GM19023 (cell line): ENCODE data around the gene CCDC158.
"Not testable (repeated sequence)": the region's sequence is repeated elsewhere in the genome, so short reads cannot be mapped to it uniquely, and the experiment has no call there.

Experiments
- ATAC-seq: cut with Tn5 transposase; IDR thresholded peaks from one replicate; pipeline ENCODE4 v1.9.1; 2021; ENCODE audit warnings: mild to moderate bottlenecking, moderate library complexity; ENCODE audit not compliant: unreplicated experiment

The CCDC158 gene

DNA sequence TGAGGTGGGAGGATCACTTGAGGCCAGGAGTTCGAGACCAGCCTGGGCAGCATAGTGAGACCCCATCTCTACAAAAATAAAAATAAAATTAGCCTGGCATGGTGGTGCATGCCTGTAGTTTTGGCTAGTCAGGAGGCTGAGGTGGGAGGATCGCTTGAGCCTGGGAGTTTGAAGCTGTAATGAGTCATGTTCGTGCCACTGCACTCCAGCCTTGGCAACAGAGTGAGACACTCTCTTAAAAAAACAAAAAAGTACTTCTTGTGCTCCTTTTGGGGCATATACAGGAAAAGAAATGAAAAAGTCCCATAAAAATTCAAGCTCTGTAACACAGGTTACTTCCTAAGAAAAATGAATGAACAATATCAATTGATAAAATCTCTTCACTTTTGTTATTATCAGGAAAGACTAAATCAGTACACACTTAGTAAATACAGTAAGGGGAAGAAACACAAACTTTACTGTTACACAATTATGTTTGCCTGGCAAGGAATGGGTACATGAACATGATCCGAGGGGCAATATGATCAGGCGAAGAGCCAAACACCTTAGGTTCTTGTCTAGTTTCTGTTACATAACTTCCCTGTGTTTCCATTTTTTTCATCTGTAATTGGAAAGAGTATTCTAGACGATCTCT lies 46.9 kb downstream of the CCDC158 start:
- no peak for ATAC-seq

DNA sequence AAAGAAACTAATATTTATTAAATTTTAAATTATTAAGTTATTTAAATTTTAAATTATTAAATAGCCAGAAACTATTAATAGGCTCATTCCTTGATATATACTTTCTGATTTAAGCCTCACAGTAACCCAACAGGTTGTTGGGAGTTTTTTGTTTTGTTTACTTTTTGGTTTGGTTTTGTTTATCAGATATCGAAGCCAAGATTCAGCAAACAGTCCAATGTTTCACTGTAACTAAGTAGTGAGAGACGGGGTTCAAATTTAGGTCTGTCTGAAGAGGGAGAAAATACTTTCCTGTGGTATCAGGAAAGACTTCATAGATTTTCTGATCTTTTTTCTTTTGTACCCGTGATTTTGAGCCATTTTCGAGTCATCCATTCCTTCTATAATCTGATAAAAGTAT lies 54.2 kb downstream of the CCDC158 start:
- ATAC-seq: no peak

DNA sequence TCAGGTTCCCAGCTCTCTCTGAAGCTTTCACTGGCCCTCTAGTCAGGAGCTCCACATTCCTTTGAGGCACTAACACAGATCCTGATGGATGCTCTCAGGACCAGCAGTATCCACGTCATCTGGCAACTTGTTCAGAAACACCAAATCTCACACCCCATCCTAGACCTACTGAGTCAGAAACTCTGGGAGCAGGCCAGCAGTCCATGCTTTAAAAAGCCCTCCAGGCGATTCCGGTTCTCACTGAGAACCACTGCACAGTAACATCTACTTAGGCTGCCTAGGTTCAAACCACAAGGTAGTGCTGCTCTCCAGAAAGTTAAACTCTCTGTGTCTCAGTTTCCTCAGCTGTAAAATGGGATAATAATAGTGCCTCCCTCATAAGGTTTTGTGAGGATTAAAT lies 55.3 kb downstream of the CCDC158 start:
- ATAC-seq: no peak

DNA sequence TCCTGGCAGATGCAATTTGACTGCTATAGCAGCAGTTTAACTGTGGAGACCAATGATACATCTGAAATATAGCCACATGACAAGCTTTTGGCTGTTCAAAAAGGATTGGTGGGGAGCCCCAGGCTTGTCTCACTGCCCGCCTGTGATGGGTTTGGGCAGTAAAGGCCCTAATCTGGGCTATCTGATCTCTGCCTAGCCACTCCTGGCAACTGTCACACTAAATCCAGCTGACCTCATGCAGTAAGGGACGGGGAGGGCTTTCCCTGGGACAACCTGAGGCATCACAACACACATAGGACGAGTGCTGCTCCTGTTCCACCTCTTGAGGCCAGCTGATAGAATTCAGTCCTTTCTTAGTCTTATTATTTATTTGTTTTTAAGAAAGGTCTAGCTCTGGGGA lies 56.2 kb downstream of the CCDC158 start:
- no peak for ATAC-seq

DNA sequence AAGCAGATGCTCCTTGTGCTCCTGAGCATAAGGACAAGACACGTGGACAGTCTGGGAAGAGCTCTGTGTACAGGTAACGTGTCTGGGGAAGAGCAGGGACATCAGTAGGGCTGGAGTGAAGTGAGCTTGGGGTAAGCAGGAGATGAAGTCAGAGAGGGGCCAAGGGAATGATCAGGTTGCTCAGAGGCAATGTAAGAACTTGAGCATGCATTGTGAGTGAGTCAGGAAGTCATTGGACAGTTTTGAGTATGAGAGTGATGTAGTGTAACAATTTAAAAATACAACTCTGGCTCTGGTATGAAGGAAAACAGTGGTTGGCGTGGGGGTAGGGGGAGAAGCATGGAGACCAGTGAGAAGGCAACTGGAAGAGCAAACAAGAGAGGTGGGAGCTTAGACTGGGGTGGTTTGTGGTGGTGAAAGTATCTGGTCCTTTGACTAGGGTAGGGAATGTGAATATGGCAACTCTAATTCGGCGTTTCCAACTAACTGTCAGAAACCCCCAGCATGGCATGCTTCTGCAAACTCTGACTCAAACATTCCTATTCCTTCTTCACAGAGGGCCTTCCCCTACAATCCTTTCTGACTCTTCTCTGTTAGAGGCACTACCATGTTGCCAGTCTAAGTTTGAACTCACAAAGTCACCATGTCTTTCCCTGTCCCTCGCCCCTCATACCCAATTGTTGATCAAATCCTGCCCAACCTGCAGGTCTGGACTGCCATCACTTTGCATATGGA lies 57.2 kb downstream of the CCDC158 start:
- no peak for ATAC-seq

DNA sequence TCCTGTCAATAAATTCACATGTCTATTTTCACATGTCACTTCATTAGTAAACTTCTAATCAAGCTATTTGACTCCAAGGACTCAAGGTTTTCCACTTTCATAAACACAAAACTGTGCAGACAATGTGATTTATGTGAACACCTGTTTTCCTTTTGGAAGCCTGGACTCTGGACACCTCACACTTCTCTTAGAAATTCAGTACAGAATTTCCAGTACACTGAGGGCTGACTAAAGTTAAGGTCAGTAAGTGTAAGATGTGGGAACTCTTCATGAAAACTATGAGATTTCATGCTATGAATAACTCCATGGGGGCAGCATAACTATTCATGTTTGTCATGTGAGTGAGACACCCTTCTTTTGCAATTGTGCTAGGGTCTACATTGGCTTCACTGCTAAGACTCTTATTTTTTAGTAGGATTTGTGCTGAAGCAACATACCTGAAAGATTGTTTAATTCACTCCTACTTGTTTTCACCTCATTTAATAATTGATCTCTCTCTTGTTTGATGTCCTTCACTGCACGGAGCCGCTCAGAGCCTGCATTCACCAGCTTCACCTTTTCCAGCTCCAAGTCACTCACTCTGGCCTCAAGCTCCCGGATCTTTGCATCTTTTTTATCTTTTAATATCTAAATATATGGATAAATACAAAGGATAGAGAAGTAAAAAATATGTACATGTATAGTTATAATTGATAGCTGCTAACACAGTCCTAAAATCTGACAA lies 59.1 kb downstream of the CCDC158 start:
- no peak for ATAC-seq

DNA sequence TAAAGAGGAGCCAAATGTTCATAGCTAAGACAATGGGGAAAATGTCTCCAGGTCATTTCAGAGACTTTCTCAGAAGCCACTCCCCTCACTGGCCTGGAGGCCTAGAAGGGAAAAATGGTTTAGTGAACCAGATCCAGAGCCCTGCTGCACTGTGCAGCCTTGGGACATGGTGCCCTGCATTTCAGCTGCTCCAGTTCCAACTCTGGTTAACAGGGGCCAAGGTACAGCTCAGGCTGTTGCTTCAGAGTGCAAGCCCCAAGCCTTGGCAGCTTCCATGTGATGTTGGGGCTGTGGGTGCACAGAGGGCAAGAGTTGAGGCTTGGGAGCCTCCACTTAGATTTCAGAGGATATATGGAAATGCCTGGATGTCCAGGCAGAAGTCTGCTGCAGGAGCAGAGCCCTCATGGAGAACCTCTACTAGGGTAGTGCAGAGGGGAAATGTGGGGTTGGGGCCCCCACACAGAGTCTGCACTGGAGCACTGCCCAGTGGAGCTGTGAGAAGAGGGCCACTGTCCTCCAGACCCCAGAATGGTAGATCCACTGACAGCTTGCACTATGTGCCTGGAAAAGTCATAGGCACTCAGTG lies 61.0 kb downstream of the CCDC158 start:
- not testable (repeated sequence) for ATAC-seq

DNA sequence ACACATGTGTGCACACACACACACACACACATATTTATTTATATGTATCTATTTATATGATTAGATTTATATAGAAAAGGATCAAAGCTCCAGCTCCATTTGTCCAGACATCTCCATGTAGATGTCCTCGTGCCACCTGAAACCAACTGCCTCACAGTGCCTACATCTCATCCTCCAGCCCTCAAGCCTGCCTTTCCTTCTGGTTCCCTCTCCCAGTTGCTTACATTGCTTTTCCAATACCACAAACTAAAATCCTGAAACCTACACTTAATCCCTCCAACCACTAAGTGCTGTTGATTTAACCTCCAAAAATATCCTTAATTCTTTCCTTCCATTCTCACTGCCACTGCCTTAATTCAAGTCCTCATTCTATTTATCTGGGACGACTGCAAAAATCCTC lies 63.0 kb downstream of the CCDC158 start:
- ATAC-seq: no peak

DNA sequence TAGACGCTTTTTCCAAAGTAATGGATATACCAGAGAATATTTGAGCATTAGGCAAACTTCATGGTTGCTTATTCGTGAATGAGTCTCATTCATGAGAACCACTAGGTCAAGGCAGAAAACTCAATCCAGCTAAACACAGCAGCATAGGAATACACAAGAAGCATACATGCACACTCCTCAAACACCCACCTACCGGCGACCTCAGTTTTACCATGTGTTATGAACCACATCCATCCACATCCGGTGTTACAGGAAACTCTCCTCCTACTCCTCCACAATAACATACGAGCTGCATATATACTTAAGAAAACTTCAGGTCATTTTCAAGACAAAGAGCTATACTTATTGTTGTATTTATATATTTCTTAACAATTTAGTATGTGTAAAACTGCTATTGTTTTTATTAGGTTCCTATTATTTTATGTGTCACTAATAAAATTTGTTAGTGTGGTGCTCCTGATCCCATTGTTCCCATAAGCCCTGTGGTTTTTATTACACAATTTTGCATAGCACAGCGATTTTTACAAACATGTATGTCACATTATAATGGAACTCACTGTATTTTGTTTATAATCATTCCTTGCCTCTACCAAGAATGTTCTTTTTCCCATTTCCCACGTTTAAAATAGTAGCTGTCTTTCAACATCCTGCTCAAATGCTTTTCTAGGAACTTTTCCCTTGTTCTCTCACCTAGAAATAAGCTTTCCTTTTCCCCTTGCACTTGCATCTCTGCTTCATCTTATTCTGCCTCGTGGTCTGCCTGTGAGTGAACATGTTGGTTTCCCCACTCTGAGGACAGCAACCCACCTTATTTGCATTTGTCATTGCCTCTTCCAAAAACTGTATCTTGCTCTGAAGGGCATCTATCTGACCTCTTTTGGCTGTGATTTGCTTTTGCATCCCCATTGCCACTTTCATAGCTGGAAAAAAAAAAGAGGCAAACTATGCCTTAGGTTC lies 66.1 kb downstream of the CCDC158 start:
- no peak for ATAC-seq

DNA sequence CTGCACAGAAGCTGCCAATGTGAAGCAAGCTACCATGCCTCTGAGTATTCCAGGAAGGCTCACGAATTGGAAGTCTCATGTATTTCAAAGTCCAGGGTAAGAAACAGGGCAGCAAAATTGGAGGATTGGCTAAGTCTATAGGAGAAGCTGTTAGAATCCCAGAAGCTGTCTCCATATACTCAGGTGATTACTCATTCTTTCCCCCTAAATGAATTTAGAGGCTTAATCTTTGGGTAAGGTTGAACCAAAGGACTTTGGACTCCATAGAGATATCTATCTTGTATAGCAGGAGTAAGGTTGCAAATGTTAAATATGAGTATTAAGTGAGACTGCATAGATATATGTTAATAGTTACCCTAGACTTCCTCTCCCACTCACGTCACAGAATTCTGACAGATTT lies 78.1 kb downstream of the CCDC158 start:
- ATAC-seq: no peak

DNA sequence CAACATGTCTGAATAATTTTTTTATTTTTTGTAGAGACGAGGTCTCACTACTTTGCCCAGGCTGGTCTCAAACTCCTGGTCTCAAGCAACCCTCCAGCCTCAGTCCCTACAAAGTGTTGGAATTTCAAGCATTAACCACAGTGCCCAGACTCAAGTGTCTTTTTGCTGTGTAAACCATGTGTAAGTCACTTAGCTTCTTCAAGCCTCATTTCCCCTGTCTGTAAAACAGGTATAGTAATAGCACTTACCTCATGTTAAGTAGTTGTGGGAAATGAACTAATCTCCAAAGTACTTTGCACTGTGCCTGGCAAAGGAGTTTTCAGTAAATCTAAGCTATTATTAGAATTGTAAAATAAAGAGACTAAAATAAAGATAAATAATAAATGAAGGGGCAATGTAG lies 78.8 kb downstream of the CCDC158 start:
- ATAC-seq: no peak

DNA sequence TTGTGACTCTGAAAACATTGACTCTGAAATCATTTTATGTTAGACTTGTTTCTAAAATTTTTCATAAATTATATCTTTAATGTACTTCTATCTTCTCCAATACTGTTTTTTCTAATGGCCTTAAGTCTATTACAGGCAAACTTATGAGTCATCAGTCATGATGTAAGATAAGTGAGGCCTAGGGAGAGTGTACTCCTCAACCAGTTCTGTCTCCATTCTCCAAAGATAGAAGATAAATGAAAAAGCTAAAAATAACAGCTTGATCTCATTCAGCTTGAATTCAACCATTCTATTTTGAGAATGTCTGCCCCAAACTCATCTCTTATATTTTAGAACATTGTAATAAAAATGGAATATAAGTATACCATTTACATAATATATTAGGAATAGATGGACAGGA lies 79.9 kb downstream of the CCDC158 start:
- ATAC-seq: no peak

DNA sequence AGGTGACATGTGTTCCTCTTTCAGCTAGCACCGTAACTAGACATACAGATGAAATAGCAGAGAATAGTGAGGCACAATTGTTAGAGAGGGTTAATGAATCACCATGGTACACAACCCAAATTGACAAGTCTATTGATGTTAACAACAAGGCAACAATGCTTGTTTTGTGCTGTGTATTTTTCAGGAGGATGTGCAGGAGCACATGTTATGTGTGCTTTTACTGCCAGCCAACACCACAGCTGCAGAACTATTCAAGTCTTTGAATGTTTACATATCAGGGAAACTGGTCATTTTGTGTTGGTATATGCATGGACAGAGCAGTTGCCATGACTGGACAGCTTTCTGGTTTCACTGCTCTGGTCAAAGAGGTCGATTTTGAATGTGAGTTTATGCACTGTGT lies 81.6 kb downstream of the CCDC158 start:
- no peak for ATAC-seq

DNA sequence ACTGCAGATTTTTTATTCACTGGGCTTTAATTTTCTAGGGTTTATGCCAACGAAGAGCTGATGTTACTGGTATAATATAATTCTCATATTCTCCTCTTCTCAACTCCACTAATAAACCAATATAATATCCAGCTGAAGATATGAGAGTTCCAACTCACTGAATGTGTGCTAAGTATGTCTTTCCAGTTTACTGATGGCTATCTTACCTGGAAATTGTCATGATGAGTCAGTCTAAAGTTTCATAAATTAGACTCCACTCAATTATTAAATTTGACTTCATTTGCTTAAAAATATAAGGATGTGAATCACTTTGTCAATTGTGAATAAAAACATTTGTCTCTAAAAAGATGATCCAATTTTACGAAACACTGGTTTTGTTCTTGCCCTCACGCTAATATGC lies 86.1 kb downstream of the CCDC158 start:
- ATAC-seq: no peak

DNA sequence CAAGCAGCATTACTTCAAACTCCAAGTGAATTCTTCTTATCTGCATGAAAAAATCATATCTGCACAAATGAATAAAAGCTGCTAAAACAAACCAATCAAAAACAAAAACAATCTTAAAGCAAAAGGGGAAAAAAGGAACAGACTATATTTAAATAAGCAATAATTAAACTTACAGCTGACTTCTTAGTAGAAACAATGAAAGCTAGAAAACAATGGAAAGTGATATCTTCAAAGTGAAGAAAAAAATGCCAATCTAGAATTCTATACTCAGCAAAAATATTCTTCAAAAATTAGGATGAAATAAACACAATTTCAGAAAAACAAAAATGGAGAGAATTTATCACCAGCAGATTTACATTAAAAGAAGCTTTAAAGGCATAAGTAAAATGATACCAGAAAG lies 94.4 kb downstream of the CCDC158 start:
- no peak for ATAC-seq

DNA sequence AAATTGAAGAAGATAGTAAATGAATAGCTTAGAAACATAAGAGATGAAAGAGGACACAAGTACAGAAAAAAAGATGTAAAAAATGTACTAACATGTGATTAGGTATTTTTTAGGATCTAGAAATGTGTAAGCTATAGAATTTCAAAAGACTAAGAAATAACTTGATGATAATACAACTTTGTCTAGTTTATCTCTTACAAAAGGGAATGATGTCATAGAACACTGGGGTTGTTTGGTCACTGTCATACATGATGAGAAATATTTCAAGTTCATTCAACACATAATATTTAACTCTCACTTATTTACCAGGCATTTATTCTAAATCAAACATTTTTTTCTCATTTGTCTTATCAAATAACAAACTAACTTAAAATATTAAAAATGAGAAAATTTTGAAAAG lies 95.9 kb downstream of the CCDC158 start:
- ATAC-seq: no peak

DNA sequence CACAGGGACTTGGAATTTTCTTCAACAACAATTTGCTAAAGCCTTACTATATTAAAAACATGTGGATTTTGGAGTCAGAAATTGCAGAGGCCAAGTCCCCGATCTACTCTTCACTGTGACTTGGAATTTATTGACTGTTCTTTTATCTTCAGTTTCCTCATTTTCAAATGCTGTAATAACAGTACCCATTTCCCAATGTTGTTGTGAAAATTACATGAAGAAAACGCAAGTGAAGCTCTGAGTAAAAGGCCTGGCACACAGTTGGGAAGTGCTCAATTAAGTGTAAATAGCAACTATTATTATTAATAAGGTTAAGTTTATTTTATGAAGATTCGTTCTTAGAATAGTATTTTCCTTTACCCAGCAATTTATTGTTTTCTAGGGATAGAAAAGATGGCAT lies 98.7 kb downstream of the CCDC158 start:
- ATAC-seq: no peak

DNA sequence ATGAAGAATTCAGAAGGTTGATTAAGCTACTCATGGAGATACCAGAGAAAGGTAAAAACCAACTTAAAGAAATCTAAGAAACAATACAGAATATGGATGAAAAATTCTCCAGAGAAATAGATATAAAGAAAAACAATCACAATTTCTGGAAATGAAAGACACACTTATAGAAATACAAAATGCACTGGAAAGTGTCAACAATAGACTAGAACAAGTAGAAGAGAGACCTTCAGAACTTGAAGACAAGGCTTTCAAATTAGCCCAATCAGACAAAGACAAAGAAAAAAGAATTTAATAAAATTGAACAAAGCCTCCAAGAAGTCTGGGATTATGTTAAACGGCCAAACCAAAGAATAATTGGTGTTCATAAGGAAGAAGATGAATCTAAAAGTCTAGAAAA lies 104.8 kb downstream of the CCDC158 start:
- ATAC-seq: no peak

DNA sequence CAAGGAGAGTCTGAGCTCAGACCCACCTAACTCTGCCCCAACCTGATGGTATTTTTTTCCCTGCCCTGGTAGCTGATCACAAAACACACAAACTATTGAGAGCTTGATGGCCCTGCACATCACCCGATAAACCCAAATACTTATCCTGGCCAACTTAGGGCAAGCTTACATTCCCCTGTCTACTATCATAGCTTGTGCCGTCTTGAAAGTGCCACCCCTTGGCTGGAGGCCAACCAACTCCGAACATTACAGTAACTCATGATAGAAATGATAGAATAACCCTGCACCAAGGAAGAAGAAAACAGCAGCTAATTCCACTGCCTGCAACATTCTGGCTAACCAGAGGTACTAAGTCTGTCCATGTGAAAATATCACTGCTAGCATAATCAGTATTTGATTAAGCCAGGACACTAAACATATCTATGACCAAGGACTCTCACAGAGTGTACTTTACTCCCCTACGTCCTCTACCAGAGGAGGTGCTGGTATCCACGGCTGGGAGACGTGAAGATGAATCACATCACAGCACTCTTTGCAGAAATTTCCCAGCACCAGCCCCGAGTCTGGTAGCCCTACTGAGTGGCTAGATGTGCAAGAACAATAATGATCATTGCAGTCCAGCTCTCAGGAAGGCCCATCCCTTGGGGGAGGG lies 105.5 kb downstream of the CCDC158 start:
- no peak for ATAC-seq

DNA sequence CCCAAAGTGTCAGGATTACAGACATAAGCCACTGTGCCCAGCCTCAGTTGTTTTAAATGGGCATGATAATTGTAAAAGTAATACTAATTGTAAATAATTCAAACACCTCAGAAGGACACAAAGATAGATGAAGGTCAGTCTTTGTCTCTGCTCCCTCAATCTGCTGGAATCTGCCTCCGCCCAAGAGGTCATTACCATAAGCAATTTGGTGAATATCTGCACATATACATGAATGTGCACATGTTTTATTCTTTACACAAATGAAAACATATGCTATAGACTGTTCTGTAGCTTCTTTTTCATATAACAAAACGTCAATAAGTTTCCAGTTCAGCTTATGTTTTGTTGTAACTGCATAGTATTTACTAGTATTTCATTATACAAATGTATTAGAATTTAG lies 107.4 kb downstream of the CCDC158 start:
- ATAC-seq: no peak
